DLD1 (cell line): ENCODE results near the gene UPF3A.
"Not testable (repeated sequence)": the region's sequence is repeated elsewhere in the genome, so short reads cannot be mapped to it uniquely, and the experiment has no call there.

Experiments used
- in situ Hi-C: cut with HindIII; loops from 2 replicates; pipeline ENCODE4 v1.10.0; 2017; ENCODE audit warnings: low sequenced_read_pairs

UPF3A gene

GRCh38 chr13:114263578-114263977 lies 17.8 kb upstream of the UPF3A start:
- in situ Hi-C loops = no loop called here

DNA sequence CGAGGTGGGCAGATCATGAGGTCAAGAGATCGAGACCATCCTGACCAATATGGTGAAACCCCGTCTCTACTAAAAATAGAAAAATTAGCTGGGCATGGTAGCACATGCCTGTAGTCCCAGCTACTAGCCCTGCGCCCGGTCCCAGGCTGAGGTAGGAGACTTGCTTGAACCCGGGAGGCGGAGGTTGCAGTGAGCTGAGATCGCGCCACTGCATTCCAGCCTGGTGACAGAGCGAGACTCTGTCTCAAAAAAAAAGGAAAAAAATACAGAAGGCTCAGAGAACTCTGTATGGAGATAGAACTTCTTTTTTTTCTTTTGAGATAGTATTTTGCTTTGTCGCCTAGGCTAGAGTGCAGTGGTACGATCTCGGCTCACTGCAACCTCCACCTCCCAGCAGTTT lies 17.1 kb upstream of the UPF3A start:
- in situ Hi-C loops = not testable (repeated sequence)

DNA sequence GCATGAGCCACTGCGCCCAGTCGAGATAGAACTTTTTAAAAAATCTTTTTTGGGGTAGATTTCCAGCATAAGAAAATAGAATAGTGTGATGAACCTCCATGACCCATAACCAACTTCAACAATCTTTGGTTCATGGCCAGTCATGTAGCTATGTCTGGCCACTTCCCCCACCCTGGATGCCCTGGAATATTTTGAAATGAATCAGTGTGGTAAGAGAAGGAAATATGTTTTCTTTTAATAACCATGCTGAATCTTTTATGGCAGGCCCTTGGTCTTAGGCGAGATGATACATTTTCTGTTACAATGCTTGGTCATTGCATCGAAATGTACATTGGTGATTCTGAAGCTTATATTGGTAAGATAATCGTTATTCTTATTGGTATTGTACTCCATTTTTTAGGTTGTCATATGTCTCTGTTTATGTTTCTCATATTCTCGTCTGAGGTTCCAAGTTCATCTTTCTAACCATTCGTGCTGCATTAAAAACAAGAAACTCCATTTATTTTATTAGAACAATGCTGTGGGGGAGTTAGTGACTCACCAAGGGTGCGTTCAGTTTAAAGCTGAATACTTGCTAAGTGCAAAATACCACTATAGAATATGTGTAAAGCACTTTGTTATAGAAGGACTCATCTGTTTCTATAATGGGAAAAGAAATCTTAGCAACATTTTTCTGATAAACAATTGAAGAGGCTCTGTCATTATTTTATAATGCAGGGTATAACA lies 16.4 kb upstream of the UPF3A start:
- in situ Hi-C loops = no loop called here

DNA sequence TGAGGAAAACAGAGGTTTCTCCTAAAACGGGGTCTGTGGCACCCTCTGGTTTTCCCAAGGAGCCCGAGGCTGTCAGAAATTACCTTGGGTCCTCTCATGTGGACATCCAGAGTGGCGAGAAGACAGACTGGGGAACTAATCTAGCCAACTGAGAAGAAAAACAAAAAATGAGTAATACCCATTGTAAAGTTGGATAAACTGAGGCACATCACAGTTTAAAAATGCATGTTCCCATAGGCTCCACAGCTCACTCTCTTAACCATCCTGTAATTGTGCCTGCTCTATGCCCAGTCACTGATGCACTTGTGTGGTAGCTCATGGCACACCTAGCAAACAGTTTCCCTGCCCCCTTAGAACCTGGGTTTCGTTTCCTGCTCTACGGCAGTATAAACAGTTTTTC lies 15.2 kb upstream of the UPF3A start:
- in situ Hi-C loops = no loop called here

DNA sequence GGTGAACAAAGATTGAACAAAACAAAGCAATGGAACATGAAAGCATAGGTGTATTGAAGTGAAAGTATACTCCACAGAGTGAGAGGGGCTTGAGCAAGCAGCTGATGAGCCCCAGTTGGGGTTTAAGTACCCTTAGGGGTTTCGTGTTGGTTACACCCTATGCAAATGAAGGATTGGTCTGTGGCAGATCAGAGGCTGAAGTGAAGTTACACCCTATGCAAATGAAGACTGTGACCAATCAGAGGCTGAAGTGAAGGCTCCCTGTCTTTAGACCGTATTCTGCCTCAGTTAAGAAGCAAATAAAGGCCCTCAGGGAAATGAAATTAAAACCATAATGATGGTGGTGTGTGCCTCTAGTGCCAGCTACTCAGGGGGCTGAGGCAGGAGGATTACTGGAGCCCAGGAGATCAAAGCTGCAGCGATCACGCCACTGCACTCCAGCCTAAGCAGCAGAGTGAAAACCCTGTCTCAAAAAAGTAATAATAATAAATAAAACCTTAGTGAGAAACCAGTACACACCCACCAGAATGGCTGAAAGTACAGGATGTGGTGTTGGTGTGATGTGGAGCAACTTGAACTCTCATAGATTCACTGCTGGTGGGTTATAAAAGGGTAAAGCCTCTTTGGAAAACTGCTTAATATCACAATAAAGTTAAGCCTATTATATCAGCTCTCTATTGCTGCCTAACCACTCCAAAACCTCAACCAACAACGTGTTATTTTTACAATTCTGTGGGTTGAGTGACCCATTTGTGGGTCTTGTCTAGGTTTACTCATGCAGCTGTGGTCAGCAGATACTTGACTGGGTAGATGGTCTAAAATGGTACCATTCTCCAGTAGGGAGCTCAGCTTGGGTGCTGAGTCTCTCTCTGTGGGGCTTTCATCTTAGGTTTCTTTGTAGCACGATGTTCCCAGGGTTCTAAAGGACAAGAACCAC lies 12.8 kb upstream of the UPF3A start:
- in situ Hi-C loops = no loop called here

GRCh38 chr13:114269281-114269770 lies 12.1 kb upstream of the UPF3A start:
- in situ Hi-C loops = no loop called here

GRCh38 chr13:114272977-114273376 lies 8.4 kb upstream of the UPF3A start:
- in situ Hi-C loops = no loop called here

DNA sequence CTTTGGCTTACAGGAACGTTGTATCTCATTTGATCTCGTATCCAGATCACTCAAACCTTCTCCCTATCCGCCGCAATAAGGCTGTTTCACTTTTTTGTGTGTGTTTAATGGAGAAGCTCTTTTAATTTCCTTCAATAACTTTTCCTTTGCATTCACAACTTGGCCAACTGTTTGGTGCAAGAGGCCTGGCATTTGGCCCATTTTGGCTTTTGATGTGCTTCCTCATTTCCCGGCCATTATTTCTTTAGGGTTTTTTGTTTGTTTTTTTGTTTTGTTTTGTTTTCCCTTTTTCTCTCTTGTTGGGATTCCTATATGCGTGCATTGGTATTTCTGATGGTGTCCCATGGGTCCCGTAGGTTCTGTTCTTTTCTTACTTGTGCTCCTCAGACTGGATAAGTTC lies 6.1 kb upstream of the UPF3A start:
- in situ Hi-C loops = no loop called here

GRCh38 chr13:114279146-114279545 lies 2.3 kb upstream of the UPF3A start:
- in situ Hi-C loops = no loop called here

GRCh38 chr13:114279758-114280355 lies 1.5 kb upstream of the UPF3A start:
- in situ Hi-C loops = no loop called here

DNA sequence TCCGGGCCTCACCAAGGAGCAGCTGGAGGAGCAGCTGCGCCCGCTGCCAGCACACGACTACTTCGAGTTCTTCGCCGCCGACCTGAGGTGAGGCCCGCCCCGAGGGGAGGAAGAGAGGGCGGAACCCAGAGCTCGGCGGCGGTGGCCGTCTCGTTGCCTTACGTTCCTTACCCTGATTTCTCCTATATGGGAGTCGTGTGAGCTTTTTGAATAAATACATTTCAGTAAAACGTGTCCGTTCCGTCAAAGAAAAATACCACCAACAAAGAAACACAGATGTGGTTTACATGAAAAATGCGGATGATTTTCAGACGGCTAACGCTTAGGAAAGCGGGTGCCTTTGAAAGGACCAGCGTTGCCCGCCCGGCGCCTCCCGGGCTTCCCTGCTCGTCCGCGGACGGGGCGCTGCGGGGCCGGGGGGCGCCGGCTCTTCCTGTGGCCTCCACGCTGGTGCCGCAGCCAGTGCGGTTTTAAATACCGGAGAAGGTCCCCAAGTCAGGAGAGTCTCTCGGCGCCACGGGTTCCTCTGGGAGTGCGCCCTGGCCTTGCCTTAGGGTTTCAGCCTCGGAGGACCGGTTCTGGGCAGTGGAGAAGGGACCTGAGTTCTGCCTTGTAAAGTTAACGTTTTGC lies 755 bp downstream of the UPF3A start:
- in situ Hi-C loops = no loop called here

- in situ Hi-C loops = no loop called here
These were observed 2.2 kb downstream of the UPF3A start for GRCh38 chr13:114283576-114283975.

- in situ Hi-C loops = no loop called here
These were observed 3.3 kb downstream of the UPF3A start for GRCh38 chr13:114284680-114285079.

DNA sequence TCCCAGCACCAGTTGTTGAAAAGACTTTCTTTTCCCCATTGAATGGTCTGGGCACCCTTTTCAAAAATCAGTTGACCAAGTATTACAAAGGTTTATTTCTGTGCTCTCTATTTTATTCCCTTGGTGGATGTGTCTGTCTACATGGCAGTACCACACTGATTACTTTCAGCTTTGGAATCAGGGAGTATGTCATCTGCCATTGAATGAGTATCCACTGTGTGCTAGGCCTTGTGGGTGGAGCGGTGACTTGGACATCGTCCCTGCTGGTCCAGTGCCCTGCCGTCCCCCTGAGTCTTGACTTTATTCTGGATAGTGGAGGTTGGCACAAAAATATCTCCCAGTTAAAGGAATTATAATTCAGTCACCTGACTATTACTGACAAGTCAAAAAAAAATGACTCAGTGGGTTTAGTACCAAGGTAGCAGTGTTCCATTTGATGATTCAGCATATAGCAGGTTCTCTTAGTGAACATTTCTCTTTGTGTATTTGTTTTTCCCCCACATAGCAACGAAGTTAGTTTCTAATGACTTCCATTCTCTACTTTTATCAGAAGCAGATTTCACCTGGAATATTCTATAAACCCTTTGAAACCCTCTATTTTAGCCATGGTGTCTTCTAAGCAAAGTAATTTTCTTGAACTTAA lies 3.9 kb downstream of the UPF3A start:
- in situ Hi-C loops = no loop called here

- in situ Hi-C loops = no loop called here
These were observed 5.4 kb downstream of the UPF3A start for GRCh38 chr13:114286808-114287207.

DNA sequence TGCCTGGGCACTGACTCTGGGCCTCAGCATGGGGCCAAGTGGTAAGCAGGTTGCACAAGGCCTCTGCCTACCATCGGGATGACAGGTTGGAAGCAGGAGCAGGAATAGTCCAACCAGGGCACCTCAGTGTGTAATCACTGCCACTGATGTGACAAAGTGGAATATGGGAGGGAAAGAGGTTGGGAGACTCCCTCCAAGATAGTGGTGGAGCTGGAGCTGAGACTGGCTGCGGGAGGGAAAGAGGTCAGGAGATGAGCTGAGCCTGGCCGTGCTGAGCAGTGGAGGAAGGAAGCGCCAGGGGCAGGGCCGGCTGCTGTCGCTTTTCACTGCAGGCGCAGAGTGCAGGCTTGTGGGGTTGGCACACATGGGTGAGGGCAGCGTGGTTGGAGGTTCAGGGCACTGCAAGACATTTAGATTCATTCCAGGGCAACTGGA lies 6.8 kb downstream of the UPF3A start:
- in situ Hi-C loops = no loop called here

DNA sequence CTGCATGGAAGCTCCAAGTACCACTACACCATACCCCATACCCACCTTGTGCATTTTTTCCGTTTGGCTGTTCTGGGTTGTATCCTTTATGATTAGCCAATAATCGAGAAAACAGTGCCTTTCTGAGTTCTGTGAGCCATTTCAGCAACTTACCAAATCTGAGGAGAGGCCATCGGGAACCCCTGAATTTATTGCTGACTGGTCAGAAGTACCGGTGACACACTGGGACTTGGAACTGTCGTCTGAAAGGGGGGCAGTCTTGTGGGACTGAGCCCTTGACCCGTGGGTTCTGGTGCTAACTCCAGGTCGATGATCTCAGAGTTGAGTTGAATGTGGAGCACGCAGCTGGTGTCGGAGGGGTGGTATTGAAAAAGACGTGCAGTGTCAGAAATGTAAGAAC lies 15.0 kb downstream of the UPF3A start:
- in situ Hi-C loops = no loop called here

DNA sequence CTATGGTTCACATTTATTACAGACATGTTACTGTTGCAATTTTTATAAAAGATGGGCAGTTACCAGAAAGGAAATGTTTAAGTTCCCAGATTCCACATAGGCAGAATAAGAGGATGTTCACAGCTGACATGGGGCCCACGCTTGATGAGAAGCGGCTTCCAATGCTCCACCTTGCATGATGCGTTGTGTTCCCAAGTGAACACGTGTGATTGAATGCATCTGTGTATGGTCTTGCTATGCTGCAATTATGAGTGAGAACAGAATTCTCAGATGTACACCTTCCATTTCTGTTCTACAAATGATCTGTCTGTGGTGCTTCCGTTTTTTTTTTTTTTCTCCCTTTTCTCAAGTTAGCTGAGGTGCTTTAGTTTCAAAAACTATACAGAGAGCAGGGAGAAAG lies 15.5 kb downstream of the UPF3A start:
- in situ Hi-C loops = no loop called here

- in situ Hi-C loops = no loop called here
These were observed 17.5 kb downstream of the UPF3A start for GRCh38 chr13:114298866-114299265.

DNA sequence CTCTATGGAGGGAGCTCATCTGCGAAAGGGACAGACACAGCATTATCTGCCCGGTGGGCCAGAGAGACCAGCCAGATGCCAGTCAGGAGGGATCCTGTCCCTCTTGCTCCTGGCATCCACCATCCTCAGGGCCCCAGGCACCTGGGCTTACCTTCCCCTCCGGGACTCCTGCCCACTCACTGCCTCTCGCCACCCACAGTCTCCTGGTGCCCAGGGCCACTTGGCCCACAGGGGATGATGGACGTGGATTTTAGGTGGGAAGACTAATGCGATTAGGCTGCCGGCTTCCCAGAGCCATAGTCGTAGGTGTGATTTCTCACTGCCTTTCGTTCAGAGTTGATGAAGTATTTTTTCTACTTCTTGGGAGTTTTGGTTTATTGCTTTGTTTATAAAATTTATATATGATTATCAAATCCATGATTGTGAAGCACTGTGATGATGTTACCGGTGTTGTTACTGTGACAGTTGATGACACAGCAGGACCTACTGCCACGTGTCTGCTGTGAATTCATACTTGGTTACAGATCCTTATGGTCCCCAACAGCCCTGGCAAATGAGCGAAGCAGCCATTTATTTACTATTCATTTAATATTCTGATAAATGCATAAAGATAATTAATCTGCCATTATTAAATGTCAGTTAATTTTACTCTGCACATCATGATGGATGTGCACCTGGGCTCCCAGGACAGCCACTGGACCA lies 18.4 kb downstream of the UPF3A start:
- in situ Hi-C loops = no loop called here
